Stimulated activated CD4-positive, alpha-beta T cell treated with anti-CD3 and anti-CD28 coated beads, Interleukin-15, amount 100 ng/mL, for 1 hour (primary cell): ENCODE data around the gene IL10RA.
"Not testable (repeated sequence)": the region's sequence is repeated elsewhere in the genome, so short reads cannot be mapped to it uniquely, and the experiment has no call there.

Experiments
- DNase-seq, 2 donors: peaks; one replicate each; pipeline ENCODE4 v3.0.0-alpha.2; 2020; ENCODE audit warnings: low read depth in 1 of 2, low spot score in 1 of 2

The IL10RA gene

DNA sequence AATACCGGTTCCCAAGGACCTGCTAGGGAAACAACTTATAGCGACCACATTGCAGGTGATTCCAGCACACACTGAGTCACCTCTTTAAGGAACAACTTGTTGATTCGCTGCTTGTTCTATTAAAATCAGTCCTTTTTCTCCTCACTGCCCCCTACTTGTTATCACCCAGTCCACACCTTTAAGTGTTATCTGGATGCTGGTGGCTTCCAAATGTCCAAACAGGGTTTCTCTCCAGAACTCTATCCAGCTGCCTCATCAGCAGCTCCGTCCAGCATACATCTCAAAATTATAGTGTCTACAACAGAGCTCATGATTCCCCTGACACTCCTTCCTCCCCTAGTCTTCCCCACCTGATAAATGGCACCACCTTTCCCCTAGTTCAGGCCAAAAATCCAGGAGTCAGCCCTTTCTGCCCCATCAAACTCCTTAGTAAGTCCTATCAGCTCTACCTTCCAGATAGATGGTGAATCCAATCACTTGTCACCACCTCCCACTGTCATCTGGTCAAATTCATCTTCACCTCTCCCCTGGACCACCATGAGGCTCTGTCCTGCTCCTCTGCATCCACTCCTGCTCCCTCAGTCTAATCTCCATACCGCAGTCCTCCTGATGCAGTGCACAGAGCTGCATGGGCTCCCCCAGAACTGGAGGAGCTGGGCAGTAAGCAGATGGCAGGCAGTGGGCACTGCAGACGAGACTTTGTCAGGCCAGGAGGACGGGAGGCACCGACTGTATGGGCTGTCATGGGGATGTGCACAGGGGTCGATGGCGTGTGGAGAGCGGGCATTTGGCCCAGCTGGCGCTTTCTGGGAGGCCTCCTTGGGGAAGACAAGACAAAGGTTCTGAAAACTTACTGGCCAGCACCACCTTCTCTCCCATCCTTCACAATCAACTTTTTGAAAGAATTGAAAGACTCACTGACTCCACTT lies 19.3 kb downstream of the IL10RA start:
- no peak for DNase-seq

DNA sequence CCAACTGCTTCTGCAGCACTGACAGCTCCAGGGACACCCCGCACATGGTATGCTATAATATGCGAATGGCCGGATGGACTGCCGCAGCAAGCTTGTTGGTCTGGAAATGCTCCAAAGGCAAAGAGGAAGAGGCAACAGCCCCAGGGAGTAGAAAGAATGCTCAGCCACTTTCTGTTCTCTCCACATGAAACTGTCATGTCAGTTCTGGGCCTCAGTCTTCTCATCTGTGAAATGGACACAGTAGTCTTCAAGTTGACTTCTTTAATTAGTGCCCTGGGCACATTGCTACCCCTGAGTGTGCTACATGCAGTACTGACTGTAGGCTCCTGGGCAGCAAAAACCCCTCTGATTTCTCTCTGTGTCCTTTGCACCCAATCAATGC lies 19.9 kb downstream of the IL10RA start:
- no peak for DNase-seq

DNA sequence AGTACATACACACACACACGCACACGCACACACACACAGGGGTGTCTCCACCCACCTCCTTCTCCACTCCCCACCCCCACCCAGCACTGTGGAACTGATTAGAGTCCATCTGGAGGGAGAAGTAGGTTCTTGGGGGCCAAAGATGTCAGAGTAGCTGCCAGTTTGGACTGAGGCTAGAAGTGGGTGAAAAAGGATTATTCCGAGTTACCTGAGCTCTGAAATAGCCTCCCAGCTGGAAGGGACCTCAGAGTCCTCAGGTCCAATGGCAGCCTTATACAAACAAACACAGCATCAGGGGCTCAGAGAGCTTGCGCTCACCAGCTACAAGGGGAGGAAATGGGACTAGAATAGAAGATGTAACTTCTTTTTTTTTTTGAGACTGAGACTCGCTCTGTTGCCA lies 20.8 kb downstream of the IL10RA start:
- no peak for DNase-seq

DNA sequence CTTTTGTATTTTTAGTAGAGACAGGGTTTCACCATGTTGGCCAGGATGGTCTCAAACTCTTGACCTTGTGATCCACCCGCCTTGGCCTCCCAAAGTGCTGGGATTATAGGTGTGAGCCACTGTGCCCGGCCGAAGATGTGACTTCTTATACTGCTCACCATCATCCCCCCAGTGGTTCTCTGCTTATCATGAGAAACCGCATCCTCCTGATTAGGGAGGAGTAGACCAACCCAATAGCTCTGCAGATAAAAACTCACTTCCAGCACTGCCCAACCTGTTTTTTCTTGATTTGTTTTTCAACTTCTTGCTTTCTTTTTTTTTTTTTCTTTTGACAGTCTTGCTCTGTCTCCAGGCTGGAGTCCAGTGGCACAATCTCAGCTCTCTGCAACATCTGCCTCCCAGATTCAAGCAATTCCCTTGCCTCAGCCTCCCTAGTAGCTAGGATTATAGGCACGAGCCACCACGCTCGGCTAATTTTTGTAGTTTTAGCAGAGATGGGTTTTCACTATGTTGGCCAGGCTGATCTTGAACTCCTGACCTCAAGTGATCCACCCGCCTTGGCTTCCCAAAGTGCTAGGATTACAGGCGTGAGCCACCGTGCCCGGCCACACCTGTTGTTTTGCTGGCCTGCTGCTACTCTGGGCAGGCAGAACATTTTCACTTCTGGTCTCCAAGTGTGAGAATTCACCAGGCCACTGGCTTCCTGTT lies 21.5 kb downstream of the IL10RA start:
- not testable (repeated sequence) for DNase-seq

DNA sequence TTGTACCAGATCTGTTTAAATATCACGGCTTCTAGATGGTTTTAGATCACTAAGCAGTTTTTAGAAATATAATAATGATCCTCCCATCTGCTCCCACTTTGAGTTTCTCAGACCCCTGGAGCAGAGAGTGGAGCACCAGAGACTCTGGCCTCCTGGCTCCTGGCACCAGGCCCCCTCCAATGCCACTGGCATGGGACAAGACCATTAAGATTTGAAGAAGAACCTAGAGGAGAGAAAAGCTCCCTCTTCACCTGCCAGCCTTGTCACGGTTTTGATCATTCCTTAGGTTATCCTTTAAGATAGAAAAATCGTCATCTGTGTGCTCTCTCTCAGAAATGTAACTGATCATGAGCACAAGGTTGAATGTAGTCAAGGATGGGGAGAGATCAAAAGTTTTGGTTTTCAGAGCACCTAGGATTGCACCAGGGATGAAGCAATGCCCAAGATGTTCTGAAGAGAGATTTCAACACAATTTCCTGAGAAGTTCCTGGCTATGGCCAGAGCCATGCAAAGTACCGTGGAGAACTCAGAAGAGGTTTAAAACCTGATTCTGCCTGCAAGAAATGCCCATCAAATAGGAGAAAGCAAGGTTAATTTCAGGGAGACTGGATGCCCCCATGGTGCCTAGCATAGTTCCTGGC lies 22.2 kb downstream of the IL10RA start:
- no peak for DNase-seq

DNA sequence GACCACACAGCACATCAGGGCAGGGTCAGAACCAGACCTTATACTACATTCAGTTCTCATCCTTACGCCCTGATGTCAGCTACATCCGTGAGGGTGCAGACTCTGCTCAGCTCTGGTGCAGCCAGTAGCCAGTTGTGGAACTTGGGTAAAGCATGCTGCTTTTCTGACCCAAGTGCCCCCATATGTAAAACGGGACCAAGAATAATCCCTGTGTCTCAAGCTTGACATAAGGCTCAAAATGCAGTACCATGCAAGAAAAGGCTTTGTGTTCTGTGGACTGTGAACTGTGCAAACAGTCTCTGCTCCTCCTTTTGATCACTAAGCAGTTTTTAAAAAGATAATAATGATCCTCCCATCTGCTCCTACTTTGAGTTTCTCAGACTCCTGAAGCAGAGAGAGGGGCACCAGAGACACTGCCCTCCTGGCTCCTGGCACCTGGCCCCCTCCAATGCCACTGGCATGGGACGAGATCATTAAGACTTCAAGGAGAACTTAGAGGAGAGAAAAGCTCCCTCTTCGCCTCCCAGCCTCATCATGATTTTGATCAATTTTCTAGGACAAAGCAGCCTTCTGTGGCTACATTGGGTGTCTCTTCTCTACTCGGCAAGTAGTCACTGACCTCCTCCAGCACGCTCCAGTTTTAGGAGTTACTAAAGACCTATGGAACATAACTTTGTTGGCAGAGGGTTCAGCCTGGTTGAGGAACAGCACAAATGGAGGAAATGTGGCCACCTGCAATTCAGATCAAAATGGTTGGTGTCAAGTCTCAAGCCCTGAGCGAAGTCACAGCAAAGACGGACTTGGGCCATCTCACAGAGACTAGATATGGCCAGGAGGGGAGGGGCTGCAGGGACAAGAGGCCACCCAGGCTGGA lies 23.9 kb downstream of the IL10RA start:
- DNase-seq: no peak

DNA sequence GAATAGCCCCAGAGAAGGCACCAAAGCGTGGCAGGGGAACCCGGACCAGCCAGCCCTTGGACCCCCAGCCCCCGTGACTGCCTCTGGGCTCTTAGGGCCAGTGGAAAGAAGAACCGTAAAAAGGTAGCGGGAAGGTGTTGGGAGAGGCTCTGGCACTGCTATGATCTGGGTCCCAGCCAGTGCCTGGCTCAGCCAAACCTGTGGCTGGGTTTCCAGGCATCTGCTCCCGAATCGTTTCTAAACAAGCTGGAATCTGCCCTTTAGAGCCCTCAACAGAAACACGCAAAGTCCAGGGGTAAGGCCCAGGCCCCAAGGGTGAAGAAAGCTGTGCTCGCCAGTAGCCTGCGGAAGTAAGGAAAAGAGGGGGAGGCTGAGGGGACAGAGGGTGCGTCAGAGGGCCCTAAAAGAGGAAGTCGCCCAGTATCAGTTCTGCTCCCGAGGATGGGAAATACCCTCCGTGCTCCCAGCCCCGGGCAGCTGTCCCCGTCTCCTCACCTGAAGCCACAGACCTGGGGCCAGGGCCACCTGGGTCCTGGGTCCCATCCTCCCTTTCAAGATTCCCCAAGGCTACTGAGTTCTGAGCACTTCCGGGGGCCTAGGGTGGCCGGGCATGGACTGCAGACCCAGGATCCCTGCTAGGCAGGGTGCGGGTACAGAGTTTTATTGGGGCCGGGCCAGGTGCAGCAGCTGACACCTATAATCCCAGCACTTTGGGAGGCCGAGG lies 24.7 kb downstream of the IL10RA start:
- no peak for DNase-seq

DNA sequence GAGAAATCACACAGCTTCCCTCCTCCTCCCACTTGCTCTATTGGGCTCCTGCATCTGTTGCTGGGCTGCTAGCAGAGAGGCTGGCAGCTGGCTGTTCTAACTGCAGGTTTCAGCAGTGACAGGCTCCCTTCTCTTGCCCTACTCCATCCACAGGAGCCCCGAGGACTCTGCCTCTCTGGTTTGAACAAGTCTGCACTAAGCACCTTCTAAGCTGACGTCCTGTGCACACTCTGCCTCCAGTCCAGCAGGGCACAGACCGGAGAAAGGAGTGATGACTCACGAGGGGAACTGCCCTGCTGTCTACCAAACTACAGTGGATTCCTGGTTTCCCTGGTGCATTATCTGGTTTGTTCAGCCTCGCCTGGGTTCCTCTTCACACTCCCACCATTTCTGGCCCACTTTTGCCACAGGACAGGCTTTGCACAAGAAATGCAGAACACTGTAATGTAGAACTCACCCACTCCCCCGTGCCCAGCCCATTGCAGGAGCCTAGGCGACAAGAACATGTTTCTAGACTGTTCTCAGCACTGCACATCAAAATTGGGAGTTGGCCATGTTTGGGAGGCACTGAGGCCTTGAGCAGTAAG lies 26.0 kb downstream of the IL10RA start:
- DNase-seq: no peak

DNA sequence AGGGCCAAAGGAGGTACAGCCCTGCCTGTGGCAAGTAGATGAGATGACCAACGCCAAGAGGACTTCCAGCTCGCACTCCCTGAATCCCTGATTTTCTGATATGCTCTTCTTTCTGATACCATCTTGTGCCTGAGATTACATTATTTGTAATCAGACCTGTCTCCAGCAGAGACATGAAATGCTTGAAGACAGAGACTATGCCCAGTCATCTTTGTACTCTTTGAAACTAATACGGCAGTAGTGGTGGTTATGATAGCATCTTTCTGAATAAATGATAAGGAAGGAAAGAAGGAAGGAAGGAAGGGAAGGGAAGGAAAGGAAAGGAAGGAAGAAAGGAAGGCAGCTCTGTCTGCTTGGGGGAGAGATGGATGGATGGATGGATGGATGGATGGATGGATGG lies 27.8 kb downstream of the IL10RA start:
- no peak for DNase-seq

DNA sequence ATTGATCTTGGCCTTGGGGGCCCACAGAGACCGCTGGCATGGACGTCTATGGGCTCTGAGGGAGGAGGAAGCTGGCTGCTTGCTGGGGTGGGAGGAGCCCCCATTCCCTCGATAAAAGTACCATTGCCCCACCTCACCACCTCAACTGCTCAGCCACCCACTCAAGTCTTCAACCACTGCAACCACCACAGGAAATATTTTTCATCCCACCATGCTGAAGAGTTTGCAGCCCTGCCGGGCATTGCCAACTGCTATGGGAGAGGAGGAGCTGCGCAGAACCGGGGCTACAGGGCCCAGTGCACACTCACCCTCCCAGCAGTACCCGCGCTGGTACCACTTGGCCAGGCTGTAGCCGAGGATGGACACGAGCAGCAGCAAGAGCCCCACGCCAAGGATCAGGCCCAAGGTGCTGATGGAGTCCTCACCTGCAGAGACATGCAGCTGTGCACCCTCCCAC lies 29.2 kb downstream of the IL10RA start:
- DNase-seq: no peak

DNA sequence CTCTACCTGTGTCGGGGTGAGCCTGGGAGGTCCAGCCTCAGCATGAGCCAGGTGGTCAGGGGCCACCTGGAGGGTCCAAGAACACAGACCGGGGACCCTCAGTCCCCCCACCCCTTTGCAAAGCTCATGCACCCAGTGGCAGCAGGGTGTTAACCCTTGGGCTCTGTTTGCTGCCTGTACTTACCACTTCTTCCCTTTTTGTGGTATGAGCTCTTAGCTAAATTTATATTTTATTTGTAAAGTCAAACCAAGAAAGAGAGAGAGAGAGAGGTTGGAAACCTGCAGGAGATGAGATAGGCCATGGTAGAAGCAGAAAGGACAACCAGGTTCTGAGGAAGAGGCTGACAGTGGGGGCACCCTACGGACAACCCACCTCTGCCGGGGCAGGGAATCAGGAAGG lies 29.9 kb downstream of the IL10RA start:
- no peak for DNase-seq

DNA sequence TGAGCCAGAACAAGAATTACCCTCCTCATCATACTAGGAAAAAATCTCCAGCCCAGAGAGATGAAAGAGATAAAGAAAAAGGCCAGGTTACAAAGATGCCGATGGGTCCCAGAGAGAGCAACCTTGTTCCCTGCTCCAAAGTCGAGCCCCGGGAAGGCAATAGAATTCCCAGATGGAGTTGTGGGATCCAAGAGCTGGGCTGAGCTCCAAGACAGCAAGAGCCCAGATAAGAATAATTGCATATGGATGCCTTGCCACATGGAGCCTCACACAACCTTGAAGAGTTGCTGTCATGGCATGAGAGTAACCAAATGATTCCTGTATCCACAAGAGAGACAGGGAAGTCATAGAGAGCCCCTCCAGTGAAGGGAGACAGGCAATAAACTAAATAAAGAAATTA lies 30.9 kb downstream of the IL10RA start:
- no peak for DNase-seq

DNA sequence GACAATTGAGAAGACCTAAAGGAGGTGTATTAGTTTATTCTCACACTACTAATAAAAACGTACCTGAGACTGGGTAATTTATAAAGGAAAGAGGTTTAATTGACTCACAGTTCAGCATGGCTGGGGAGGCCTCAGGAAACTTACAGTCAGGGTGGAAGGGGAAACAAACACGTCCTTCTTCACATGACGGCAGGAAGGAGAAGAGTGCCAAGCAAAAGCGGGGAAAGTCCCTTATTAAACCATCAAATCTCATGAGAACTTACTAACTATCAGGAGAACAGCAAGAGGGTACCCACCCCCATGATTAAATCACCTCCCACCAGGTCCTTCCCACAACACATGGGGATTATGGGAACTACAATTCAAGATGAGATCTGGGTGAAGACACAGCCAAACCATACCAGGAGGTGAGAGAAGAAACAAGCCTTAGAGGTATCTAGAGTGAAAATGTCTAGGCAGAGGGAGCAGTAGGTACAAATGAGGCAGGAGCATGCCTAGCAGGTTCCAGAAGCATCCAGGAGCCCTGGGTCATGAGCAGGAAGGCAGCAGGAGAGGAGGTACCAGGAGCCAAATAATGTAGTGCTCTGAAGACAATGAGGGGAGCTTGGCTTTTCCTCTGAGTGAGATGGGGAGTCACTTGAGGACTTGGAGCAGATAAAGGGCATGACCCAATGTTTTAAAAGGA lies 31.6 kb downstream of the IL10RA start:
- no peak for DNase-seq

DNA sequence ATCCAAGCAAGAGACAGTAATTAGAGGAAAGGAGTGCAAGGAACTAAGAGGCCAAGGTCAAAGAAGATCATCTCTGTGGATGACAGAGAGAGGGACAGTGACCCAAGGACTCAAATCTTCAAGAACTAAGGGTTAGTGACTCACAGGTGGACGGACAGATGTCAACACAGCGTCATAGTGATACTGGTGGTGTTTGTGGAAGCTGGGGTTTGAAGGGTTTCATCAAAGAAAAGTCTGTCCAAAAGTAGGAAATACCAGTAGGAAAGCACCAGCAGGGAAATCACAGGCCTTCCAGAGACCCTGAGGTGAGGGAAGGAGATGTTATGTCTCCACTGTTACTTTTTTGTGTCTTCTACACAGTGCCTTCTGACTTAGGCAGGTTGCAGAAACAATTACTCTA lies 32.2 kb downstream of the IL10RA start:
- no peak for DNase-seq

DNA sequence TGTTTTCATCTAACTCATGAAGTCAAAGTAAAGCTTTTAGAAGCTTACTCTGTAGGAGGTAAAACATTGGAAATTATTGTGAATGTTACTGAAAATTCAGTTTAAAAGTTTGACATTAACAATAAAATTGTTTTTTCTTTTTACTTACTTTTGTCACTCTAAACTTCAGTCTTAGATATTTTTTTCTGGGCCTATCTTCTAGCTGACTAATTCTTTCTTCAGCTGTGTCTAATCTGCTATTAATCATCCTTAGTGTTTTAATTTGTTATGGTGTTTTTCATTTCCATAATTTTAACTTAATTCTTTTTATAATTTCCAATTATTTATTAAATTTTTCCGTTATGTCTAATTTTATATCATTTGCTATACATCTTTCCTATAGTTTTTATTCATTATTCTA lies 35.0 kb downstream of the IL10RA start:
- no peak for DNase-seq

DNA sequence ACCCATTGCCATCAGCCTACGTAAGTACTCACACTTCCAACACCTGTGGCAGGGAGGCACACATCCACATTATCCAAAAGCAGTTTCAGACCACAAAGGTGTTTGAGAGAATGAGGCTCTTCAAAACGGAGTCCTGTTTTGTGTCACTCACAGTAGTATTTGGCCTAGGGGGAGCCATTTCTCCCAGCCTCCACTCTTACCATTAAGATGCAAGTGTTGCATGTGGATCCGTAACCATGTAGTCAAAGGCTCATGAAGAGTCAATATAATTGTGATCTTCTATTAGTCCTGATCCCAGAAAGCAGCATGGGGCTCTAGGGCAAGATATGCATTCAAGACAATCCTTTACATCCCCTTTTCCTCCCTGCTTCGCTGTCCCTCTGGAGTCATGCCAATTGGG lies 41.5 kb downstream of the IL10RA start:
- no peak for DNase-seq

DNA sequence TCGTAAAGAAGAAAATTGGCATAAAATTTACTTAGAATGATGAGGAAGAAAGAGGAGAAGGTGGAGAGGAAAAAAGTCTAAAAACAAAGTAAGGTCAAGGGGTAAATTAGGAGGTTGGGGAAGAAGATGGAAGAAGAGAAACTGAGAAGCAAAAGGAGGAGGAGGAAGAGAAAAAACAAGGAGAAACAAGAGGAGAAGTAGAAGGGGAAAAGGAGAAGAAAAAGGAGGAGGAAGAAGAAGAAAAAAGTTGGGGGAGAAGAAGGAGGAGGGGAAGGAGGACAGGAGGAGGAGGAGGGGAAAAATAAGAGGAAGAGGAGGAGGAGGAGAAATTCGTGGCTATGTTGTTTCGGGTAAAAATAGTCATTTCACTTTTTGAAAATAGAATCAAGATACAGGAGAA lies 42.4 kb downstream of the IL10RA start:
- no peak for DNase-seq

DNA sequence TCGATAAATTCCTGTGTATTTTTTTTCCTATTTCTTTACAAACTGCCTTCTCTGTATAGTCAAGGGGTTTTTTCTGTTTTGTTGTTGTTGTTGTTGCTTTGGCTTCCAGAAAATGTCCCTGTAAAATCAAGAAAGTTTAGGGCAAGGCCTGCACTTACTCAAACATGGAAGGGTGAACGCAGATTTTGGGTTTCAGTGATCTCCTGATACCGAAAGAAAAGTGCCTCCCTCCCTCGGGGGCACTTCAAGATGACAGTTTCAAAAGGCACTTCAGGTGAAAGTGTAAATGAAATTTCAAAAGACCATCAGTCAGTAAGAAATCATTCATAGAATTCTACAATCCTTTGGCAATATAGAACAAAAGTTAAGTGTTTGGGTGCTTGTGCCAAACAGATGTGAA lies 47.2 kb downstream of the IL10RA start:
- no peak for DNase-seq

DNA sequence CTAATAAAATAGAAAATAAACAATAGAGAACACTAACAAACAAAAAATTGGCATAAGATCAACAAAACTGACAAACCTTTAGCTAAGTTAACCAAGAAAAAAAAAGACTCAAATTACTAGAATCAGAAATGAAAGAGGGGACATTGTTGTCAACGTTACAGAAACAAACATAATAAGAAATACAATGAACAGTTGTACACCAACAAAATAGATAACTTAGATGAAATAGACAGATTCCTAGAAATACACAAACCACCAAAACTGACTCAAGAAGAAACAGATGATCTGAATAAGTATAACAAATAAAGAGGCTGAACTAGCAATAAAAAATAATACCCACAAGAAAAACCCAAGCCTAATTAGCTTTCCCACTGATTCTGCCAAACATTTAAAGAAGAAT lies 55.9 kb downstream of the IL10RA start:
- DNase-seq: no peak
